ENCODE measurements around the gene RCOR1.
"Not testable (repeated sequence)": the region's sequence is repeated elsewhere in the genome, so short reads cannot be mapped to it uniquely, and the experiment has no call there.

RCOR1 gene

DNA sequence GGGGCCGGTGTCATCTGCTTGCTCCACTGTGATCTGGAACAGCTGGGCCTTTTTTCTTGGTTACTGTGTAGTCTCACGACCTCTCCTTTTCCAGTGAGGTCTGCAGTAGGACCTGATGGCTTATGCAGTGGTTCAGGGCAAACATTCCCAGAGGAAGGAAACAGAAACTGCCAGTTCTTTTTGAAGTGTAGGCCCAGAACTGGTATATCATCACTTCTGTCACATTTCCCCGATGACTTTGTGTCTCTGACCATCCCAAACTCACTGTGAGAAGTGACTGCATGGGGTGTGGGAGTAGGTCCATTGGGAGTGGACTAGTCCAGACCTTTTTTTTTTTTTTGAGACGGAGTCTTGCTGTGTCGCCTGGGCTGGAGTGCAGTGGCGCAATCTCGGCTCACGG is 38.4 kb downstream of the RCOR1 start:
- DNase-seq: no peak

DNA sequence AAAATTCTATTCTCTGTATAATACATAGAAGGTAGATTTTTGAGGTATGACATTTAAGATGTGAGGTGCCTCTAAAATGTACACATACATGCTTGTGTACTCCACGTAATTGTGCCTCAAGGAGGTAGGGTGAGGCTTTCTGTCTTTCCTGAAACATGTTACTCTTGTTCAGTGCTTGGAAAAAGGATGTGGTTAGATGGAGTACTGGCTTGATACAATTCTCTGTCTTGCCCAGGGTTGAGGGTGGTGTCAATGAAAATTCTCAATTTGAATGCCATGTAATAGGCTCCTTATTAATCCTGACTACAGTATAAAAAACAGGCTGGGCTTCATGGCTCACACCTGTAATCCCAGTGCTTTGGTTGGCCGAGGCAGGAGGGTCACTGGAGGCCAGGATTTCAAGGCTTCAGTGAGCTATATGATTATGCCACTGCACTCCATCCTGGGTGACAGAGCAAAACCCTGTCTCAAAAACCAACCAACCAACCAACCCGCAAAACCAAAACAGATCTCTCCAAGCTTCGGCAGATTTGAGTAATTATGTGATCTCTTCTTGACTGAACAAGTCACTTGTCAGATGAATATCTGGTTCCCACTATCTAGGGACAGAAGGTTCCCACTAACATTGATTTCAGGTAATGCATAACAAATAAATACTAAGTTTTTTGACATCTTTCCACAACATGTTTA is 41.6 kb downstream of the RCOR1 start:
- DNase-seq: no peak

DNA sequence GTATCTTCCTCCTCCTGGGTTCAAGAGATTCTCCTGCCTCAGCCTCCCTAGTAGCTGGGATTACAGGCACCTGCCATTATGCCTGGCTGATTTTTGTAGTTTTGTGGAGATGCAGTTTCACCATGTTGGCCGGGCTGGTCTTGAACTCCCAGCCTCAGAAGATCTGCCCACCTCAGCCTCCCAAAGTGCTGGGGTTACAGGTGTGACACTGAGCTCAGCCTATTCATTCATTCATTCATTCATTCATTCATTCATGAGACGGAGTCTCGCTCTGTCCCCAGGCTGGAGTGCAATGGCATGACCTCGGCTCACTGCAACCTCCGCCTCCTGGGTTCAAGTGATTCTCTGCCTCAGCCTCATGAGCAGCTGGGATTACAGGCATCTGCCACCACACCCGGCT is 47.2 kb downstream of the RCOR1 start:
- DNase-seq: not testable (repeated sequence)

DNA sequence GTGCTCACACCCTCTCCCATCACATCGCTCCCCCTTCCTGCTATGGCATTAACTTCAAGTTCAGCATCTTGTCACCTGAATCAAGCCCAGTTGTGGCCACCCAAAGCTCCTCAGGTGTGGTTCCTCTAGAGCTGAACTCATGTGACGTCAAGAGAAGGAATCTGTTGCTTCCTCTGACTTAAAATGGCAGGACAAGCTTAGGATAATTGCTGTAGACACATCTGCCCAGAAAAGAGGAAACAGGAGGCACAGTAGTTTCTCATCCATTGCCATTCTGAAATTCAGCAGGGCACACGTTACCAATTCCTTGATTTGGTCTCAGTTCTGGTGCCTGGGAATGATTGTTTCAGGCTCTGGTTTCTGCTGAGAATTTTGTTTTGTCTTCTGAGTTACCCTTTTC is 52.1 kb downstream of the RCOR1 start:
- no peak for DNase-seq

DNA sequence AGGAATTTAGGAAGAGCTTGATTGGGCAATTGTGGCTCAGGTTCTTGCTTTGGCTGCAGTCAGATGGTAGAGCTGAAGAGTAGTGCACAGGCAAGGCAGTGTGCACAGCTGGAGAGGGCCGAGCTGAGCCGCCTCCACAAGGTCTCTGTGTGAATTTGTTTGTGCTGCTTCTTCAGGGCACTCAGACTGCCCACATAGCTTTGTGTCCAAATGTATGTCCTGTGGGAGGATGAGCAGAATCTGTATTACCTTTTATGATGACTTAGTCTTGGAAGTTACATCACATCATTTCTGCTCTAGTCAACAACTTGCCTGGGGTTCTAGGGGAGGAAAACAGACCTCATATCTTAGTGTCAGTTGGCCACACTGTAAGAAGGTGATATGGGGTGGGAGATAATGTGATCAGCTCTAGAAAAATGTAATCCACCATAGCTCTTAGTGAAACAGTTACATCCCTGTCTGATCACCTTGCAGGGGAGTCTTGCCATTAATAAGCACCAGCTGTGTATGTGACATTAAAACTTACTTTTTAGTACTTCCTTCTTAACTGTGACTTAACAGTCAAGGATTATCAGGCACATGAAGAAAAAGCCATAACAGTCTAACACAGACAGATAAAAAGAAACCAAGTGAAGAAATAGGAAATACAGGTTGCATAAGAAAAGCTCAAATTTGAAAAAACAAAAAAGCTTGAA is 53.4 kb downstream of the RCOR1 start:
- DNase-seq: no peak

DNA sequence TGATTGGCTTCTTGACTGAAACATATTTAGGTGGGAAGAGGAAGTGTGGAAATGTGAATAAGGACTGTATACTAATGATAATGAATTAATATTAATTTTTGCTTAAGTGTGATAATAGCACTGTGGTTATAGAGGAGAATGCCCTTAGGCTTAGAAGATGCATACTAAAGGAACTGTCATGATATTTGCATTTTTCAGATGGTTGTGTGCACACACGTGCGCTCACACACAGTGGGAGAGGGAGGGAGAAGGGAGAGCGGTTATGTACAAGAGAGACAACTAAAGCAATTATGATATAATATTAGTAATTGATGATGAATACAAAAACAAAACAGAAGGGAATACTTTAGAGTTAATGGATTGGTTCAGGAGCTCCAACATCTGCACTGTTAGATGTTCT is 54.2 kb downstream of the RCOR1 start:
- no peak for DNase-seq

DNA sequence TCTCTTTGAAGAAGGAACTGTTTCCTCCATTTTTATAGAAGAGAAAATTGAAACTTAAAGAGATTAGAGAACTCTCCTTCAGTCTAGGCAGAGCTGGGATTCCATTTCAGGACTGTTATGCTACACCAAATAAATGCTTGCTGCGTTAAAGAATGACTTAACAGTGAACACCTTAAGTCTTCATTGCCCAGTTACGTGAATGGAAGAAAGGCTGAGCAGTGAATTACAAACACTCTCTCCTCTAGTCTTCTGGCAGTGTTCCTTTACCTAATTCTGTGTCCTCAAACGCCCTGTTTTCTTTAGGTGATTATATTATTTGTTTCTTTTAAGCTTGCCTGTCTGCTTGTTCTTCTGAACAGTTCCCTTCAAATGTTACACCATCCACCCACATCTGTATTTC is 59.7 kb downstream of the RCOR1 start:
- DNase-seq: no peak

DNA sequence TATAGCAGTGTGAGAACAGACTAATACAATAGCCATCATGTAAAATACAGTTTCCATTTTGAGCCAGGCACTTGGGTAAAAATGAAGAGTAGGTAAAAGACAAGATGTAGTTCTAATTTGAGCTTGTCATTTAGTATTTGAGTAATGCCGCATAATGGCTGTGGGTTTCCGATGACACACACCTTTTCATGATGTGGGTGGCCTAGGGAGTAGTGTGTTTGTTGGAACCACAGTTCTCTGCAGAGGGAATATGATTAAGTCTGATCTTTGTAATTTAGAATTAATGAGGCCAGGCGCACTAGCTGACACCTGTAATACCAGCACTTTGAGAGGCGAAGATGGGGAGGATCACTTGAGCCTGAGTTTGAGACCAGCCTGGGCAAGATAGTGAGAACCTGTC is 61.8 kb downstream of the RCOR1 start:
- no peak for DNase-seq

DNA sequence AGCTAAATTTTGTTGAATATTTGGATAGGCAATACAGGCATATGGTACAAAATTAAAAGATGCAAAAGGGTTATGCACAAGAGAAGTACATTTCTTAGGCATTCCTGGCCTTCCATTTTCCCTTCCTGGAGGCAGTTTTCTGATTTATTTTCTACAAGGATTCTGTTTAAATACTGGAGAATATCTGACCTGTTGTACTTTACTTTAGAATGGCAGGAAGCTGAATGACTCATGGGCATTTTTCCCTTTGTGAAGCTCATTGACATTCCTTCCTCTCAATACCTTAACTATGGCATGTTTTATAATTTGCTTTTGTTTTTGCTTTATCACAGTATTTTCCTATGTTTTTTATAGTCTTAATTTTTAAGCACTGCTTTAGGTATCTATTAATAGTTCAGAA is 62.7 kb downstream of the RCOR1 start:
- no peak for DNase-seq

DNA sequence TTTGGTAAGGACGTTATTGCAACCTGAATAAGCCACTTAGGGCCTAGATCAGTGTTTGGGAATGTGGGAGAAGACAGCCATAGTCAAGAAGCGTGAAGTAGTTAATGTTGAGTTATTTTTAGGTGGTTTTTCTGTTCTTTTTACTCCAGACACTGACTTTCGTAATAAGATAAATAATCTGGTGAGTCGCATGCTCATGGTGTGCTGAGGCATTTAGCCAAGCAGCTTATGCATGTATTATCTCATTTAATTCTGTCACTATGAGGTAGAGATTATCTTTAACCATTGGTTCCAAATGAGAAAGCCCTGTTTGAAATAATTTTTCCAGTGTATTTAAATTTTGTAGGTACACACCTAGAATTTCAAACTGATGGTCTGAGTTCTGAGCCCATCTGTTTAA is 67.3 kb downstream of the RCOR1 start:
- DNase-seq: no peak

DNA sequence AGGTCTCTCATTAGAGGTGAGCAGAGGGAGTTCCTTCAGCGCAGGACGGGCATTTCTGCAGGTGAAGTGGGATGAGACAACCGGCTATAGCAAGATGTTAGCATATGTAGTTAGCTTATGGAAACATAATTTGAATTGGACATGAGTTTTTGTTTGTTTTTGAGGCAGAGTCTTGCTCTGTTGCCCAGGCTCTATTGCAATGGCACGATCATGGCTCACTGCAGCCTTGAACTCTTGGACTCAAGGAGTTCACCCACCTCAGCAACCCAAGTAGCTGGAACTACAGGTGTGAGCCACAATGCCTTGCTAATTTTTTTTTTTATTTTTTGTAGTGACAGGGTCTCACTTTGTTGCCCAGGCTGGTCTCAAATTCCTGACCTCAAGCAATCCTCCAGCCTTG is 69.2 kb downstream of the RCOR1 start:
- no peak for DNase-seq

DNA sequence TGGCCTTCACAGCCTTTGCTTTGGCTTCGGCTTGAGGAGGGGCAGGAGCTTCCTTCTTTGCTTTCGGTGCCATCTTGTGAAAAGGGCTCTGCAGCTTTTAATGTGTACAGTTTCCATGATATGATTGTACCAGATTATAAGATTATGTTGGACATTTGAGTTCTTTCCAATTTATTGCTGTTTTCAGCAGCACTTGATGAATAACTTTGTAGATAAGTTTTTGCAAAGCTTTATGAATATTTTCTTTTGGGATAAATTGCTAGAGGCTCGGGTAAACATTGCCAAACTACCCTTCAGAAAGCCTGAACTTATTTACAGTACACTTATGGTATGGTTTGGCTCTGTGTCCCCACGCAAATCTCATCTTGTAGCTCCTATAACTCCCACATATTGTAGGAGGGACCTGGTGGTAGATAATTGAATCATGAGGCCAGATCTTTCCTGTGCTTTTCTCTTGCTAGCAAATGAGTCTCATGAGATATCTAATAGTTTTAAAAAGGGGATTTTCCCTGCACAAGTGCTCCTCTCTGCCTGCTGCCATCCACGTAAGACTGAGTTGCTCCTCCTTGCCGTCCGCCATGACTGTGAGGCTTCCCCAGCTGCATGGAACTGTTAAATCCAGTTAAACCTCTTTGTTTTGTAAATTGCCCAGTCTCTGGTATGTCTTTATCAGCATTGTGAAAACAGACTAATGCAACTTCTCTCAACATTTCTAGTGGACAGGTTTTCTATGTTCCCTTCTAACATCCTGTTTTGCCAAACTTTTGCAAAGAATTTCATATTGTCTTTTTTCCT is 70.4 kb downstream of the RCOR1 start:
- DNase-seq: no peak

DNA sequence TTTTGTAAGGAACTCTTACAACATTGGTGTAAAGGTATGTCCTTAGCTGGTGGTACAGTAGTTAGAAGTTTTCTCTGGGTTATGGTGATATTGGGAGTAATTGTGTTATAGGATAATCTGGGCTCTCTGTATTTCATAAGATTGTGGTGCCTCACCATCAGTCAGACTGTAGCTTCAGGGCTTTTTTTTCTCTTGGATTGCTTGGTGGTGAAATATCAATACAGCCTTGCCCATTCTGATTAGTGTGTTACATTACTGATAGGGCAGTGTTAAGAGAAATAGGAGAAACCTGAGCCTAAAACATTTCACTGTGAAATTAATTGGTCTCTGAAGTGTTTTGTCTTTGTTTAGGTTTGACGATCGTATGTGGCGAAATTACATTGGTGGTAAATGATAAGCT is 71.0 kb downstream of the RCOR1 start:
- DNase-seq: no peak

DNA sequence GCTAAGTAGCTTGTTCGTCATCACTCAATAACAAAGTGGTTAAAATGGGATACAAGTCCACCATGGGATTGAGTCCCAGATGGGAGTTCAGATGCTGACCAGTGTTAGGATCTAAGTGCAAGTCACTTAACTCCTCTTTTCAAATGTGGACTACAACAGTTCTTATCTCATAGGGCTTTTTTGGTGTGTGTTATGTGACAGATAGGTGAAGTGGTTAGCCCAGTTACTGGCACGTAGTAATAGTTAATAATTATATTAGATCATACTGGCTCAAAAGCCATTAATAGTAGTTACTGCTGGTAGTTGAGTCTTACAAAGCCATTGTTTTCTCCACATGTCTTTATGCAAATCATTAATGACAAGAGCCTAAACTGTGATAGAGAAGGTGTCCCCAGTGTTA is 73.2 kb downstream of the RCOR1 start:
- no peak for DNase-seq

DNA sequence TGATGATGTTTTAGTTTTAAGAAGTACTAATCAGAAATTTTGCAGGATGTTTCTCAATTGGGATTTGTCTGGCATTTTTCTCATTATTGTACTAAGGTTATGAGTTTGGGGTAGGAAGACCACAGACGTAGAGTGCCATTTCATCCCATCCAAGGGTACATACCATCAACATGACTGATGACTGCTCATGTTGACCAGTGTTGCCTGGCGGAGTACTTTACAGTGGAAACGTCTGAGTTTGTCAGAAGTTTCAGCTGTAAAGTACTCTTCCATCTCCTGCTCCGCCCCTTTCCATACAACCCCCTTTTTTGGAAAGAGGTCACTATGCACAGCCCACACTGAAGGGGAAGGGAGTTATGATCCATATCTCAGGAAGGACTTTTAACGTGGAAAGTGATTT is 74.2 kb downstream of the RCOR1 start:
- no peak for DNase-seq

DNA sequence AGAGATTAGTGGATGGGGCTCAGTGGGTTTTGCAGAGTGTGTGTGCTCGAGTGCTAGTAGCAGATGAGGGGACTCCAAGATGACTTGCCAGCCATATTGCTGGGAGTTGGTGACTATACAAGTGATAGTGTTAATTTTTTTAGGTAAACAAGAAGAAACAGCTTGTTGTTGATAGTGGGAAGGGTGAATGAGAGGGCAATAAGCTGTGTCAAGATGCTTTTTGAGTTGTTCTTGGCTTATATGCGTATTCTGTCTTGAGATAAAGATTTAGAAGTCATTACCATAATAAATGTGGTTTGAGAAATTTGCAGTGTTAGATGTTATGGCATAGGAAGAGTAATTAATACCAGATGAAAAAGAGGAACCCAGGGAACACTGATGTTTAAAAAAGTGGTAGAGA is 75.3 kb downstream of the RCOR1 start:
- DNase-seq: no peak

DNA sequence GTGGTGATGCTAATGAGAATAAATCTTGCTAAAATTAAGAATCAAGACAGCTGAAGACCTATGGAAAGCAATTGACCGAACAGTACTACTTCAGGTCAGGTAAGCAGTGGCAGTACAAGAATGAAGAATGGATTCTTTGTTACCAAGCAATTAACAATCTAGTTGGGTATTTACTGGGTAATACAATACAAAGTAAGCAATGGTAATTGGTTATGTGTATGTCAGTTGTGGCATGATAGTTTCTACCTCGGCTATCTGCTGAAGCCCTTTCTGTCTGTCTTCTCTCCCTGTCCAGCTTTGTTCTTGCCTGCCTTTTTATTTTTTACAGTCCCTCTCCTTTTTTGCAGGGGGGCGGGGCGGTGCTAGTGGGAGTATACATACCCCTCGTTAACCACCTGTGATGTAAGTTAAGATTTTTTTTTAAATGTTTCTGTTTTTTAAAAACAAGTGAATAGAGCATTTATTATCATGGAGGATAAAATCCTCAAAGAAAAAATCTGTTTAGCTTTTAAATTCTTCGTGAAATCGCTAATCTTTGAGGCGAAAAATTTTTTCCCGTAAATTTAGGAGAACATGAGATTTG is 75.9 kb downstream of the RCOR1 start:
- peak; percentile 76 for DNase-seq

DNA sequence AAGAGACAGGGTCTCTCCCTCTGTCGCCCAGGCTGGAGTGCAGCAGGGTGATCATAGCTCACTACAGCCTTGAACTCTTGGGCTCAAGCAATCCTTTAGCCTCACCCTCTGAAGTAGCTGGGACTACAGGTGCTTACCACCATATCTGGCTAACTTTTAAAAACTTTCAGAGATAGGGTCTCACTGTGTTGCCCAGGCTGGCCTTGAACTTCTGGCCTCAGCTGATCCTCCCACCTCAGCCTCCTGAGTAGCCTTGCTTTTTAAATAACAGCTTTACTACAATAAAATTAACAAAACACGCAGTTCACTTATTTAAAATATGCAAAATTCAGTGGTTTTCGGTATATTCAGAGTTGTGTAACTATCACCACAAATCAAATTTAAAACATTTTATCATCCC is 79.0 kb downstream of the RCOR1 start:
- DNase-seq: no peak

DNA sequence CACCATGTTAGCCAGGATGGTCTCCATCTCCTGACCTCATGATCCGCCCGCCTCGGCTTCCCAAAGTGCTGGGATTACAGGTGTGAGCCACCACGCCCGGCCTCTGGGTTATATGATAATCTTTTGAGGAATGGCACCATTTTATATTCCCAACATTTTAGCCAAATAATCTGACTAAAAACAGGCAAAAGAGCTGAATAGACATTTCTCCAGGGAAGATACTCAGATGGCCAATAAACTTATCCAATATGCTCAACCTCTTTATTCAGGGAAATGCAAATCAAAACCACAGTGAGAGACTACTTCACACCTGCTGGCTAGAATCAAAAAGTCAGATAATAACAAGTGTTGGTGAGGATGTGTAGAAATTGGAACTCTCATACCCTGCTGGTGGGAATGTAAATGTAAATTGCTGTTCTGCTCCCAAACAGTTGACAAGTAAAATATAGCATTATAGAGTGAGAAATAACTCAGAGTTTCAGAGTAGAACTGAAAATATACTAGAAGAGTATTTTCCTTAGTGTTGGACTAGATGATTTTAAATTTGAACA is 80.0 kb downstream of the RCOR1 start:
- no peak for DNase-seq

DNA sequence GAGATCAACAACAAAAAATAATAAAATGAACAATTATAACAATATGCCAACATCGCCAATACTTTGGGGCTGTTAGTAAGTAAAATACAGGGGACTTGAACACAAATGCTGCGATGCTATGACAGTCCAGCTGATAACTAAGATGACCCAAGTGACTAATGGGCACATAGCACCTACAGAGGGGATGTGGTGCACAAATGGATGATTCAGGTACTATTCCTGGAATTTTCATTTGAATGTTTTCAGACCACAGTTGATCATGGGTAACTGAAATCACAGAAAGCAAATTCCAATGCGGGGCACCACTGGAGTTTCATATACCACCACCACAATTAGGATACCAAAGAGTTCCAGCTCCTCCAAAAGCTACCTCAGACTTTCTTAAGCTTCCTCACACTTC is 82.9 kb downstream of the RCOR1 start:
- no peak for DNase-seq

DNA sequence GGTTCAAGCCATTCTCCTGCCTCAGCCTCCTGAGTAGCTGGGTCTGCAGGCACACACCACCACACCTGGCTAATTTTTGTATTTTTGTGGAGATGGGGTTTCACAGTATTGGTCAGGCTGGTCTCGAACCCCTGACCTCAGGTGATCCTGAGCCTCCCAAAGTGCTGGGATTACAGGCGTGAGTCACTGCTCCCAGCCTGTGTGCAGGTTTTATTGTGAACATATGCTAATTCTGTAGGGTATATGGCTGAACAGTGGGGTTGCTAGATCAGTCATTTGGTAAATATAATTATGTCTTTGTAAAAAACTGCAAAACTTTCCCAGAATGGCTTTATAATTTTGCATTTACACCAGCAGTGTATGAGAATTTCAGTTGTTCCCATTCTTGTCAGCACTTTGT is 85.9 kb downstream of the RCOR1 start:
- no peak for DNase-seq

DNA sequence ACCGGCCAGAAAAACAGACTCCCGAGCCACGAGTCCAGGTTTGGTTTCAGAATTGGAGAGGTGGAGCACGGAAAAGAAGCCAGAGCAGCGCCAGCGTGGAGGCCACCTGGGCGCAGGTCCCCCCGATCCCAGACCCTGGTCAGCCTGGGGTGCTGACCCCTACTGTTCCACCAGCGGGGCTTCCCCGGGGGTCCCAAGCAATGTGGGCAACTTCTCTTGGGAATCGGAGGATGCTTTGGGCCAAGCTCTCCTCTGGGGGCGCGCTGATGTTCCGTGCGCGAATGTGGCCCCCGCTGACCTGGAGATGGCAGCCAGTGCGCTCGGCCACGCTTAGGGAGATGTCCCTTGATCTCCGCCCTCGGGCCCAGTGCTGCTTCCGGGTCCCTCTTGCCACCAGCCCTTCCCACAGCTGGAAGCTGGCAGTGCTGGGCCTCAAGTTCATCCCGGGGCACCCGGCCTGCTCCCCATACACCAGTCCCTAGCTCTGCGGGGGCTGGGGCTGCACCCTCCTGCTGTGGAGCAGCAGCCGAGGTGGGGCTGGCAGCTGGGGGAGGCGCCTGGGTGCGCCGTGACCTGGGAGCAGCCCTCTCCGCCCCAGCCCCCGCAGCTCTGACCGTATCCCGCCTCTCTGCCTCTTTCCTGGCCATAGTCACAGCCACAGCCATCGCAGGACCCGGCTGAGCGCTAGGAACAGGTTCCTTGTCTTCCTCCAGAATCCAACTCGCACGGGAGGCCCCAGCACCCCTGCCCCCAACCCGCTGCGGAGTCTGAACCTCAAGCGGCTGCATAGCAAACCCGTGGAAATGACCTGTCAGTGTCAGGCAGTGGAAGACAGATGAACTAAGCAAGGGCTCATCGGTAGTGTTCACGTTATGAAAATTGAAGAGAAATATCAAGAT is 91.2 kb downstream of the RCOR1 start:
- no peak for DNase-seq

DNA sequence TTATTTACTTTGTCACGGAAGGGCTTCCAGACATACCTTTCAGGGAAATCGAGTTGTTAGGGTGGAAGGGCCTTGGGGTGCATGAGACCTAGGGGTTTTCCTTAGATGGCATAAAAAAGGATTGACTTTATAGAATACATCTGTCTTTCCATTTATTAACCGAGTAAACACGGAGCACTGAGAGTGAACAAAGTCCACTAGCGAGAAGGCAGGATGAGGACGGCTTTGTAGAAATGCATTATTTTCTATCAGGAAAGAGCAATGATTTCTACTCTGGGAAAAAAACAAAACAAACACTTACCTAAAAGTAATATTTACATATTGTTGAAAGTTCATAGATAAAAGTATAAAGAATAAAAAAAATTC is 91.8 kb downstream of the RCOR1 start:
- no peak for DNase-seq
